HG02852 (cell line): Measurements from ENCODE around the gene OR52N5.
A peak's percentile ranks its signal among the peaks of the same experiment; 100 is the strongest.

ENCODE experiments used
- ATAC-seq: cut with Tn5 transposase; IDR thresholded peaks from one replicate; pipeline ENCODE4 v1.9.1; 2021; ENCODE audit warnings: mild to moderate bottlenecking, moderate library complexity; ENCODE audit not compliant: unreplicated experiment

OR52N5 gene

DNA sequence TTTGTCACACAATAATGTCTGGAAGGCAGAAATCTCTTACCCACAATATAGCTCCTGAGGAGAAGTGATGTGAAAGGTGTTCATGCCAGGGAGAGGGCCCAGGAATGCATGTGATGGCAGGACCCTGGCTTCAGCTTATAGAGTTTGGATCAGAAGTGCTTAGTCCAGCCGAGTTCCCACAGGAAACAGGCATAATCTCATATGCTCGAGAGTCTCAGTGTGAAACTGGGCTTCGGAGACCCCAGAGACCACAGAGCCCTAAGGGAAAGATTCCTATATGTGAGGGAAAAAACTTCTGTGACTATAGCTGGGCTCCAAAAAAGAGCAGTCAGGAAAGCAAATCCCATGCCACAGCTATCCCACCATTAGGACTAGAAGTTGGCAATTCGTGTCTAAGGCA is at the start of gene OR52N5:
Gene OR52N5, minus strand, starts transcription at position 101 of the 400 bp plus-strand sequence. CDS start 4,721 bp downstream, outside the sequence.
- ATAC-seq: no peak

GRCh38 chr11:5831196-5831829 is 48.2 kb upstream of the OR52N5 start:
- ATAC-seq: no peak

DNA sequence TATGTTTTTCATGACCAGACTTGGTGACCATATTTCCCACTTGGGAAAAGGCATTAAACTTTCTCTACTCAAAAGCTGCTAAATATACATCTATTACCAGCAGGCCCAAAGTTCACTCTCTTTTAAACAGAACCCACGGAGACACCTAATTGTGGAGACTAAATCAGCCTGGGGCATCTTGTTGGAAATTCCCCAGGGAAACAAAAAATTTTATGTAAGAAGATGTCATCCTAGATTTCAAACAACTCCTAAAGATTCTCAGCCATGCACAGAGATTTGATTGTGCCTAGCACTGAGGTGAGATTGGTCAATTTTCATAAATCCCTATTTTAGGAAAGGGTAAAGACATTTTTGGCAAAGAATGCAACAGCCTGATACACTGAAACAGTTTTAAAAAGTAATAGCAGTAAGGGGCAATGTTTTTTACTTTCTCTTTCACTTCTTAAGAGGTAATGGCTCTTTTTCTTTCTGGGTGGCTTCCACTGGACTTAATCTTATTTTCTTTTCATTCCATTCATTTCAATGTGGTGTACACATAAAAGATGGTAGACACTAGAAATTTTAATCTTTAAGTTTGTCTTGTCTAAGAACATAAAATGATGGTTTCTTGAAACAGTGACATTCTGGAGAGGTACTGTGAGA is 35.2 kb upstream of the OR52N5 start:
- peak; percentile 72 for ATAC-seq

- no peak for ATAC-seq
Measured at GRCh38 chr11:5815534-5815933, 32.4 kb upstream of the OR52N5 start.

DNA sequence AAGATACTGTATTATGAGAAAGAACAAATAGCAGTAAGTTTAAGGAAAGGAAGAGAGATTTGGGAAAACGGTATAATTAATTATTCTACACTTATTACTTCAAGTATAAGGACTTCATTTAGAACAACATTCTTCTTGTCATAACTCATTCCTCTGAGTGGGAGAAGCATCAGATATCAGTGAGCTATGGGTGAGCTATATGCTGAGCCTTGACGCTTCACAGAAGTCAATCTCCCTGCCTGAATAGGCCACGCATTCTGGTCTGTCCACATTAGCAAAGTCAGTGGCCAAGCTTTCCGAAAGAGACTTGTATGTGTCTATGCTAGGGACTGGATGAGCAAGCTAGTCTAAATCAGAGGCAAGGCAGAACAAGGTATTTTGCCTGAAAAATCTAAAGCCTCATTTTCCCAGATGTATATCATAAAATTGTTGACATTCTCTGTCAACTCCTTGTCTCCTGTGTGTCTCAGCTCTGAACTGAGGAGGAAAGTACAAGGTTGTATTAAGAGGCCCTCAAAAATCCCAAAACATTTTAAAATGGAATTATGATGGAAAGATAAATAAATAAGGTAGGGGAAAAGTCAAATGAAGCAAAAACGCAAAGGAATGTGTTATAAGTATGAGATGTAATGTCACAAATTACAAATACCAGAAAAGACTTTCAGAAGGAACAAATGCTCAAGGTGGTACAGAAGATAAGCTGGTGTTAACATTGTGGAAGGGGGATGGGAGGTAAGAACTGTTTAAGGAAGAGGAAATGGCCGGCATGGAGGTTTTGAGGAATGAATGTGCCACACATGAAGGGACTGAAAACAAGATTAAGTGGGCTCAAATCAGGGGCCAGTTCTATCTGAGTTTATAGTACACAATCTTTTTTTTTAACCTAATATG is 27.0 kb upstream of the OR52N5 start:
- ATAC-seq: no peak

DNA sequence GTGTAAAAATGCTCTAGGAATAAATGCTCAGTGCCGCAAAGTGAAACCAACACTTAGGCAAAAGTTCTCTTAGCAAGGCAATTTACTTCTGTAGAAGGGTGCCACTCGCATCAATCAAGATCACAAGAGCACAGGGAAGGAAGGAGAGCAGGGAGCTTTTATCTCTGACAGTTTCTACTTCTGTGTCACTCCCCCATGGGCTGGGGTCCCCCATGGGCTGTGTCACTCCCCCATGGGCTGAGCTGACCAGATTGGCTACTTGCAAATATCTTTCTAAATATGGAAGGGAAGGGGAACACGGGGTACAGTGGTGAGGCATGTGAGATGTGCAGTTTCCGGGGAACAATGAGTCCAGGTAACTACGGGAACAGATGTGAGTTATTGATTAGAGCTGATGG is 26.0 kb upstream of the OR52N5 start:
- ATAC-seq: peak; percentile 24

- ATAC-seq: peak; percentile 96
Measured at GRCh38 chr11:5808500-5809121, 25.5 kb upstream of the OR52N5 start, which contains the start of gene OR52N2. OR52N2 (plus strand) TSS chr11:5808924; CDS start chr11:5820336, 11,412 bp downstream.

DNA sequence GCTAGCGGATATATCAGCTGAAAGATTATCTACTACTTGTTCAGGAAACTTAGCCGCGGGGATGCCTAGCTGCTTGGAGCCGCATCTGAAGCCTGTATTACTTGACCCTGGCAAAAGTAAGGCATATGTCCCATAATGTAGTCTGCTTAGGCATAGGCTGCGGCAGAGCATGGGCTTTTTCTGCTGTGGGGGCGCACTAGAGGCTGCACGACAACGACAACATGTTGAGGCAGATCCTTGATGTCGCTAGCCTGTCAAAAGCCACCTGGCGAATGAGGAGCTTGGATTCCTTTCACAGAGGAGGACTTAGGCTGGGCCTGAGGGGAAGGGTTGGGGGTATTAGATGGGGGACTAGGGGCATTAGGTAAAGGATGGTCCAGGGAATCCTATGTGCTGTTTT is 24.4 kb upstream of the OR52N5 start:
- no peak for ATAC-seq

GRCh38 chr11:5803982-5804381 is 20.8 kb upstream of the OR52N5 start:
- no peak for ATAC-seq

DNA sequence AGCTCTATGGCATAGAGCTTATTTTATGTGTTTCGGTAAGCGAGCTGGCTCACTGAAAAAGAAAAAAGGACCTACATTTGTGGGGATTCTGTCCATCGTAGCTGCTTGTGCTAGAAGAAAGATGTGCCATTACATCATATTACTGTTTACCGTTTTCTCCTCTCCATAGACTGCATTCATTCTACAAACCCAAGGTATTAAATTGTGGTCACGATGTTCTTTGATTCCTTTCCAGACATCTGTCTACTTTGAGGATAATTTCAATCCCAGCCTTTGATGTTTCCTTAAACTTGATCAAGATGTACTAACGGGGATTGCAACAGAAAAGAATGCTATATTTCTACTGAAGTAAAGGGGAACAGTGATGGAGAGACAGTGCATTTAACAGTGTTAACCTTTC is 13.4 kb upstream of the OR52N5 start:
- ATAC-seq: no peak

- ATAC-seq: no peak
Measured at GRCh38 chr11:5791165-5791564, 8.0 kb upstream of the OR52N5 start, which contains the start of gene OR52N1. OR52N1 (minus strand) TSS chr11:5791265; CDS start chr11:5788816, 2,449 bp downstream.

DNA sequence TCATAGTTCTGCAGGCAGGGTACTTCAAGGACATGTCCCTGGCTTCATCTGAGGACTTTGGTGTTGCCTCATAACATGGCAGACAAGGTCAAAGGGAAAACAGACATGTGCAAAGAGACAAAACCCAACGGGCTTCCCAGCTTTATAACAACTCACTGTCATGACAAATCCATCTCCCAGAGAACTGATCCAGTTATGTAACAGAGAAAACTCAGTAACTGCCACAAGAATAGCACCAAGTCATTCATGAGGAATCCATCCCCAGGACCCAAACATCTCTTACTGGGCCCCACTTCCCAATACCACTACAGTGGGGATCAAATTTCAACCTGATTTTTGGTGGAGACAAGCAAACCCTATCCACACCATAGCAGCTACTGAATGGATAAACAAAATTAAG is 16.1 kb downstream of the OR52N5 start:
- no peak for ATAC-seq

- ATAC-seq: no peak
Measured at GRCh38 chr11:5753943-5754342, 29.2 kb downstream of the OR52N5 start, which contains the start of gene OR52N4. OR52N4 (plus strand) TSS chr11:5754243; CDS start chr11:5754741, 498 bp downstream.

DNA sequence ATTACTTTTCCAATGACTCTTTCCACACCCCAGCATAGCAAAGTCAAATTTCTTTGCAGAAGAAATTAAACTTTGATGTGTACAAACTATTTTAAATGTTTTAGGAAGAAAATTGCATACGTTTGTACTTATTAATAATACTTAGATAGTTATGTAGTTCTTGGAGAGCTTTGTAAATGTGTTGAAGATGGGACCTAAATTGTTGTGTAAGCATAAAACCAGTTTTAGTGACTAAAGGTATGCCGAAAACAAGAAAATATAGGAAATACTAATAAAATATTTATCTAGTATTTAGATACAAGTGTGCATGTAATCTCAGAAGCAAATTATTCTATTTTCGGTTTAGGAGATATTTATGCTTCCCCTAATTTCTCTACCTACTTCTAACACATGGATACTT is 33.3 kb downstream of the OR52N5 start:
- no peak for ATAC-seq

GRCh38 chr11:5746614-5747013 is 36.5 kb downstream of the OR52N5 start:
- no peak for ATAC-seq

- no peak for ATAC-seq
Measured at GRCh38 chr11:5738431-5738830, 44.7 kb downstream of the OR52N5 start.

- ATAC-seq: no peak
Measured at GRCh38 chr11:5737670-5738392, 45.3 kb downstream of the OR52N5 start.

DNA sequence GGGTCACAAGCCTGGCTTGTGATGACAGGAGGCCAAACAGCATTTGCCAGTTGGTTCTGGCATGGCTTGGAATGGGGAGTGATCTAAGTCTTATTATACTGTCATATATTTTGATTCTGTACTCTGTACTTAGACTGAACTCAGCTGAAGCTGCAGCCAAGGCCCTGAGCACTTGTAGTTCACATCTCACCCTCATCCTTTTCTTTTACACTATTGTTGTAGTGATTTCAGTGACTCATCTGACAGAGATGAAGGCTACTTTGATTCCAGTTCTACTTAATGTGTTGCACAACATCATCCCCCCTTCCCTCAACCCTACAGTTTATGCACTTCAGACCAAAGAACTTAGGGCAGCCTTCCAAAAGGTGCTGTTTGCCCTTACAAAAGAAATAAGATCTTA is 46.1 kb downstream of the OR52N5 start:
- ATAC-seq: no peak

GRCh38 chr11:5736396-5736795 is 46.8 kb downstream of the OR52N5 start, which contains the start of gene OR56B1:
OR56B1 (plus strand) TSS chr11:5736448; CDS start chr11:5736517, 69 bp downstream.
- no peak for ATAC-seq

GRCh38 chr11:5727691-5728090 is 55.5 kb downstream of the OR52N5 start:
- no peak for ATAC-seq
